Panc1 (cell line): Measurements from ENCODE around the gene EMILIN3. TPM values are rescaled to one million over a fixed set of nuclear protein-coding genes. Genes with fewer than 3 reads are reported as not detected.

Experiments
- ATAC-seq: fragments of 200-7000 bp; cut with Tn5 transposase; 2 replicates; pipeline ENCODE4 v1.9.1; 2020; ENCODE audit warnings: mild to moderate bottlenecking, moderate library complexity
- BruUV-seq: library from RNA; stranded (reverse); fragments of 400-500 nt; replicated peaks from 2 replicates; lab custom pipeline; 2021; lab: Mats Ljungman, UMichigan
- CTCF ChIA-PET: fragments of 300-600 bp; sonication (Branson Sonifier 250); formaldehyde crosslinking; loops from one replicate; lab custom pipeline; 2022; ENCODE audit warnings: antibody characterized with exemption; lab: Charles Lee
- POLR2A ChIA-PET: fragments of 300-600 bp; sonication (Branson Sonifier 250); formaldehyde crosslinking; loops from one replicate; lab custom pipeline; 2022; ENCODE audit warnings: antibody characterized with exemption; lab: Charles Lee
- DNase-seq: peaks from one replicate; pipeline ENCODE4 v3.0.0-alpha.2; 2010; ENCODE audit warnings: low read depth, low spot score
- H3K27ac ChIP-seq: 2 replicates; pipeline ENCODE4 v1.5.1; 2011; ENCODE audit warnings: mild to moderate bottlenecking, low read length, inconsistent platforms
- H3K27me3 ChIP-seq: fragments of 200-500 bp; sonication (Bioruptor generic); 2 replicates; pipeline ENCODE4 v1.6.0; 2014; ENCODE audit warnings: low read length, inconsistent platforms; ENCODE audit not compliant: control insufficient read depth, insufficient read depth
- H3K36me3 ChIP-seq: fragments of 200-500 bp; sonication (Bioruptor generic); 2 replicates; pipeline ENCODE4 v1.5.1; 2014; ENCODE audit warnings: inconsistent platforms, mild to moderate bottlenecking, low read length, moderate library complexity; ENCODE audit not compliant: control insufficient read depth, insufficient read depth
- H3K4me1 ChIP-seq: 2 replicates; pipeline ENCODE4 v1.5.1; 2011; ENCODE audit warnings: inconsistent platforms, mild to moderate bottlenecking, low read length, moderate library complexity; ENCODE audit not compliant: control insufficient read depth, insufficient read depth
- H3K4me3 ChIP-seq, 2 experiments: 2 replicates each; pipeline ENCODE4 v1.5.1; 2011 to 2012; ENCODE audit warnings: low read depth in 2 of 2, low read length in 2 of 2, mild to moderate bottlenecking in 2 of 2, inconsistent platforms in 1 of 2, moderate library complexity in 1 of 2
- H3K9me3 ChIP-seq: fragments of 200-500 bp; sonication (Bioruptor generic); 2 replicates; pipeline ENCODE4 v1.5.1; 2014; ENCODE audit warnings: low read depth, mild to moderate bottlenecking, inconsistent platforms, low read length, moderate library complexity; ENCODE audit not compliant: control insufficient read depth, insufficient read depth
- POLR2AphosphoS5 ChIP-seq: IDR thresholded peaks from 2 replicates; pipeline ENCODE4 v1.6.1; 2012; ENCODE audit warnings: mild to moderate bottlenecking, low read depth, low read length, moderate library complexity
- SIN3A ChIP-seq: IDR thresholded peaks from 2 replicates; pipeline ENCODE4 v1.6.1; 2012; ENCODE audit warnings: low read depth, mild to moderate bottlenecking, low read length, moderate library complexity, borderline replicate concordance; ENCODE audit not compliant: insufficient read depth
- TCF7L2 ChIP-seq: IDR thresholded peaks from 2 replicates; pipeline ENCODE4 v1.6.1; 2011; ENCODE audit warnings: mild to moderate bottlenecking, low read depth, low read length, inconsistent platforms
- in situ Hi-C: cut with HindIII; loops from 2 replicates; pipeline ENCODE4 v1.10.0; 2016; ENCODE audit warnings: low sequenced_read_pairs, low pct_unique_long_range_greater_than_20kb
- intact Hi-C: fragments of 100-400 bp; cut with micrococcal nuclease; formaldehyde crosslinking; loops from one replicate; pipeline ENCODE4 v1.10.0; 2022; ENCODE audit not compliant: unreplicated experiment
- total RNA-seq: library from RNA; stranded (reverse); gene quantifications from one replicate; pipeline ENCODE4 v1.2.1, GENCODE V29; 2021; ENCODE audit not compliant: unreplicated experiment
- TF ChIP-seq, protein P1 (sequence below), 2 experiments: IDR thresholded peaks; 2 replicates each; pipeline ENCODE4 v1.6.1; 2011 to 2012; ENCODE audit warnings: low read depth in 2 of 2, control low read depth in 1 of 2, low read length in 1 of 2, mild to moderate bottlenecking in 1 of 2, moderate library complexity in 1 of 2; ENCODE audit not compliant: insufficient read depth in 1 of 2
- TF ChIP-seq, protein P2 (sequence below): fragments of 450-650 bp; IDR thresholded peaks from 2 replicates; pipeline ENCODE4 v1.5.1; 2017; ENCODE audit warnings: mild to moderate bottlenecking

The EMILIN3 gene
- total RNA-seq, 1 experiment from 2014 or later = 0.54 TPM

DNA sequence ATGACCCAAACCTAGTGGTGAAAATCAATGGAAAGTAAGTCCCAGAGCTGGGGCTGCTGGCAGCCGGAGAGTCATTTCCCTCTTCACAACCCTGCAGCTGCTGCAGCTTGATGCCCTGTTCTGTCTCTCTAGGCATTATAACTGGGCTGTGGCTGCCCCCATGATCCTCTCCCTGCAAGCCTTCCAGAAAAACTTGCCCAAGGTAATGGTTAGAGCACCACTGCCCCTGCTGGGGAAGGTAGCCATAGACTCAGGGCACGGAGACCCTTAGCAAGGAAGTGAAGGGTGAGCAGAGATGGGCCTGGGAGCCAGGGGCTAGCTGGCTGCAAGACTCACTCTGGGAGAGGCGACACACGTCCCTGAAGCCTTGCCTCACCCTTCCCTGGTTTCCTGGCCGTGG lies 14.0 kb downstream of the EMILIN3 start:
- no TSS peak for BruUV-seq
- no peak overlapping the region for H3K4me3 ChIP-seq
- TF ChIP-seq TCF7L2 (no peak), SIN3A (no peak), POLR2AphosphoS5 (no peak)
- TF ChIP-seq, protein P1, sequence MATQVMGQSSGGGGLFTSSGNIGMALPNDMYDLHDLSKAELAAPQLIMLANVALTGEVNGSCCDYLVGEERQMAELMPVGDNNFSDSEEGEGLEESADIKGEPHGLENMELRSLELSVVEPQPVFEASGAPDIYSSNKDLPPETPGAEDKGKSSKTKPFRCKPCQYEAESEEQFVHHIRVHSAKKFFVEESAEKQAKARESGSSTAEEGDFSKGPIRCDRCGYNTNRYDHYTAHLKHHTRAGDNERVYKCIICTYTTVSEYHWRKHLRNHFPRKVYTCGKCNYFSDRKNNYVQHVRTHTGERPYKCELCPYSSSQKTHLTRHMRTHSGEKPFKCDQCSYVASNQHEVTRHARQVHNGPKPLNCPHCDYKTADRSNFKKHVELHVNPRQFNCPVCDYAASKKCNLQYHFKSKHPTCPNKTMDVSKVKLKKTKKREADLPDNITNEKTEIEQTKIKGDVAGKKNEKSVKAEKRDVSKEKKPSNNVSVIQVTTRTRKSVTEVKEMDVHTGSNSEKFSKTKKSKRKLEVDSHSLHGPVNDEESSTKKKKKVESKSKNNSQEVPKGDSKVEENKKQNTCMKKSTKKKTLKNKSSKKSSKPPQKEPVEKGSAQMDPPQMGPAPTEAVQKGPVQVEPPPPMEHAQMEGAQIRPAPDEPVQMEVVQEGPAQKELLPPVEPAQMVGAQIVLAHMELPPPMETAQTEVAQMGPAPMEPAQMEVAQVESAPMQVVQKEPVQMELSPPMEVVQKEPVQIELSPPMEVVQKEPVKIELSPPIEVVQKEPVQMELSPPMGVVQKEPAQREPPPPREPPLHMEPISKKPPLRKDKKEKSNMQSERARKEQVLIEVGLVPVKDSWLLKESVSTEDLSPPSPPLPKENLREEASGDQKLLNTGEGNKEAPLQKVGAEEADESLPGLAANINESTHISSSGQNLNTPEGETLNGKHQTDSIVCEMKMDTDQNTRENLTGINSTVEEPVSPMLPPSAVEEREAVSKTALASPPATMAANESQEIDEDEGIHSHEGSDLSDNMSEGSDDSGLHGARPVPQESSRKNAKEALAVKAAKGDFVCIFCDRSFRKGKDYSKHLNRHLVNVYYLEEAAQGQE (IDR thresholded peaks at IDR 0.05; ENCODE audit: insufficient read depth in 1 of 2, low read depth in 2 of 2, low read length in 1 of 2) = no peak
- intact Hi-C loops (no loop called here), in situ Hi-C loops (no loop called here)
- ChIA-PET POLR2A (no interaction called here), CTCF (no interaction called here)
- no peaks in the 10 kb centered on the region for H3K9me3 ChIP-seq
- no peaks in the 10 kb centered on the region for H3K27me3 ChIP-seq
- DNase-seq (no peak), ATAC-seq (no peak)
- H3K27ac ChIP-seq = no peak overlapping the region
- no peaks in the 10 kb centered on the region for H3K4me1 ChIP-seq
- H3K36me3 ChIP-seq = no peaks in the 10 kb centered on the region

DNA sequence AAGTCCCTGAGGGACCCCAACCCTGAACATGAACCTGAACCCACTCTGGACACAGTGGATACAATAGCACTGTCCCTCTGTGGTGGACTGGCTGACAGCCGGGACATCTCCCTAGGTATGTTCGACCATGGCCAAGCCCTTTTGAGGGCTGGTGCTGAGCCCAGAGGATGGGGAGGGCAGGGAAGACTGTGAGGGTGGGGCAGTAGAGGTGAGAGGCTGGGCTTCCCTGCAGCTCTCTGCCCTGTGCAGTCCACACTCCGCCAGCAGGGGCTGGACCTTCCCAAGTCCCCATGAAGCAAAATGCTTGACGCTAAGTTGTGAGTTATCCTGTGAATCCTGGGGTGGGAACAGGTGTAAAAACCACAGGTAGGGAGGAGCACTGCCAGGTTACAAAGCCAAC lies 14.5 kb downstream of the EMILIN3 start:
- in situ Hi-C loops = no loop called here
- intact Hi-C loops = no loop called here
- BruUV-seq = no TSS peak
- Histone ChIP-seq H3K4me3 (no peak overlapping the region), H3K9me3 (no peaks in the 10 kb centered on the region), H3K27ac (no peak overlapping the region), H3K36me3 (no peaks in the 10 kb centered on the region), H3K4me1 (no peaks in the 10 kb centered on the region), H3K27me3 (no peaks in the 10 kb centered on the region)
- ChIA-PET CTCF (interaction anchor here (0.7 kb wide), 1 partner anchor 27 kb away, joined by 3 read pairs; no protein-coding TSS in a partner anchor), POLR2A (no interaction called here)
- ATAC-seq = no peak; the same call in 1 of the 2 replicates
- DNase-seq = no peak
- TF ChIP-seq TCF7L2 = no peak
- no peak for TF ChIP-seq SIN3A
- TF ChIP-seq, protein P2, sequence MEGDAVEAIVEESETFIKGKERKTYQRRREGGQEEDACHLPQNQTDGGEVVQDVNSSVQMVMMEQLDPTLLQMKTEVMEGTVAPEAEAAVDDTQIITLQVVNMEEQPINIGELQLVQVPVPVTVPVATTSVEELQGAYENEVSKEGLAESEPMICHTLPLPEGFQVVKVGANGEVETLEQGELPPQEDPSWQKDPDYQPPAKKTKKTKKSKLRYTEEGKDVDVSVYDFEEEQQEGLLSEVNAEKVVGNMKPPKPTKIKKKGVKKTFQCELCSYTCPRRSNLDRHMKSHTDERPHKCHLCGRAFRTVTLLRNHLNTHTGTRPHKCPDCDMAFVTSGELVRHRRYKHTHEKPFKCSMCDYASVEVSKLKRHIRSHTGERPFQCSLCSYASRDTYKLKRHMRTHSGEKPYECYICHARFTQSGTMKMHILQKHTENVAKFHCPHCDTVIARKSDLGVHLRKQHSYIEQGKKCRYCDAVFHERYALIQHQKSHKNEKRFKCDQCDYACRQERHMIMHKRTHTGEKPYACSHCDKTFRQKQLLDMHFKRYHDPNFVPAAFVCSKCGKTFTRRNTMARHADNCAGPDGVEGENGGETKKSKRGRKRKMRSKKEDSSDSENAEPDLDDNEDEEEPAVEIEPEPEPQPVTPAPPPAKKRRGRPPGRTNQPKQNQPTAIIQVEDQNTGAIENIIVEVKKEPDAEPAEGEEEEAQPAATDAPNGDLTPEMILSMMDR = no peak
- TF ChIP-seq, protein P1 (IDR thresholded peaks at IDR 0.05; ENCODE audit: insufficient read depth in 1 of 2, low read depth in 2 of 2, low read length in 1 of 2) = no peak
